COLO829 (cell line): ENCODE results near the gene FAM13C.
A peak's percentile ranks its signal among the peaks of the same experiment; 100 is the strongest.
"Not testable (repeated sequence)": the region's sequence is repeated elsewhere in the genome, so short reads cannot be mapped to it uniquely, and the experiment has no call there.

Source experiments
- DNase-seq: peaks from one replicate; pipeline ENCODE4 v3.0.0; 2012; ENCODE audit warnings: low spot score

FAM13C gene

GRCh38 chr10:59362144-59362958 lies at the start of gene FAM13C:
Gene FAM13C (minus strand): TSS chr10:59362549. CDS start chr10:59362460, 89 bp downstream.
- no peak for DNase-seq

GRCh38 chr10:59405235-59405634 lies 42.9 kb upstream of the FAM13C start:
- no peak for DNase-seq

GRCh38 chr10:59400214-59400613 lies 37.9 kb upstream of the FAM13C start:
- DNase-seq: no peak

GRCh38 chr10:59399329-59399728 lies 37.0 kb upstream of the FAM13C start:
- DNase-seq: not testable (repeated sequence)

GRCh38 chr10:59397961-59398360 lies 35.6 kb upstream of the FAM13C start:
- no peak for DNase-seq

- DNase-seq: no peak
Observed at GRCh38 chr10:59395984-59396383, 33.6 kb upstream of the FAM13C start.

GRCh38 chr10:59393349-59393748 lies 31.0 kb upstream of the FAM13C start:
- no peak for DNase-seq

GRCh38 chr10:59391060-59391459 lies 28.7 kb upstream of the FAM13C start:
- no peak for DNase-seq

GRCh38 chr10:59388671-59388976 lies 26.3 kb upstream of the FAM13C start:
- no peak for DNase-seq

- DNase-seq: peak; percentile 27
Observed at GRCh38 chr10:59387951-59388670, 25.8 kb upstream of the FAM13C start.

- no peak for DNase-seq
Observed at GRCh38 chr10:59384761-59385160, 22.4 kb upstream of the FAM13C start.

- DNase-seq: no peak
Observed at GRCh38 chr10:59383908-59384307, 21.6 kb upstream of the FAM13C start.

GRCh38 chr10:59383436-59383835 lies 21.1 kb upstream of the FAM13C start:
- no peak for DNase-seq

GRCh38 chr10:59382831-59383295 lies 20.5 kb upstream of the FAM13C start:
- DNase-seq: no peak

GRCh38 chr10:59381687-59382086 lies 19.3 kb upstream of the FAM13C start:
- DNase-seq: no peak

- no peak for DNase-seq
Observed at GRCh38 chr10:59376846-59377245, 14.5 kb upstream of the FAM13C start.

GRCh38 chr10:59375990-59376389 lies 13.6 kb upstream of the FAM13C start:
- peak; percentile 74 for DNase-seq

GRCh38 chr10:59374916-59375315 lies 12.6 kb upstream of the FAM13C start:
- no peak for DNase-seq

GRCh38 chr10:59373071-59373470 lies 10.7 kb upstream of the FAM13C start:
- DNase-seq: no peak

- no peak for DNase-seq
Observed at GRCh38 chr10:59372543-59372942, 10.2 kb upstream of the FAM13C start.

- peak; percentile 3 for DNase-seq
Observed at GRCh38 chr10:59366290-59366689, 3.9 kb upstream of the FAM13C start.

GRCh38 chr10:59363446-59363958 lies 1.2 kb upstream of the FAM13C start:
- DNase-seq: no peak

- peak; percentile 13 for DNase-seq
Observed at GRCh38 chr10:59362959-59363381, 621 bp upstream of the FAM13C start.
